ENCODE data around the gene C16orf82. TPM values are rescaled to one million over a fixed set of nuclear protein-coding genes. Genes with fewer than 3 reads are reported as not detected.
"Not testable (repeated sequence)": the region's sequence is repeated elsewhere in the genome, so short reads cannot be mapped to it uniquely, and the experiment has no call there.

The C16orf82 gene
- total RNA-seq, 1 donor from 2014 or later: not detected

DNA sequence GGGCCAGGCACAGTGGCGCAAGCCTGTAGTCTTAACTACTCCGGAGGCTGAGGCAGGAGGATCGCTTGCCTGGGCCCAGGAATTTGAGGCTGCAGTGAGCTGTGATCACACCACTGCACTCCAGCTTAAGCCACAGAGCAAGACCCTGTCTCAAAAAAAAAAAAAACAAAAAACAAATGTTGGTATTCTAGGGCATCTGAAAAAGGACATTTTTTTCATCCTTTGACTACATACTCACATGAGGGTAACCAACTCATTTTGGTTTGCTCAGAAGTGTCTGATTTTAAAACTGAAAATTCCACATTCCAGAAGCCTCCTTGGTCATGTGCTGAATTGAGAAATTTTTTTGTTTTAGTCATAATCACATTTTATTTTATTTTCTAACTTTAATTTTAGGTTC, 12.7 kb upstream of the C16orf82 start:
- Mint-ChIP-seq H3K27ac (no peak overlapping the region), H3K27me3 (ENCODE audit: insufficient read depth) (no peaks in the 10 kb centered on the region), H3K4me3 (no peak overlapping the region), H3K36me3 (ENCODE audit: low read depth) (no peaks in the 10 kb centered on the region), H3K4me1 (ENCODE audit: low read depth) (no peaks in the 10 kb centered on the region), H3K9me3 (no peaks in the 10 kb centered on the region)
- no peak for DNase-seq (ENCODE audit: low spot score)
- intact Hi-C loops (cut with micrococcal nuclease): no loop called here

DNA sequence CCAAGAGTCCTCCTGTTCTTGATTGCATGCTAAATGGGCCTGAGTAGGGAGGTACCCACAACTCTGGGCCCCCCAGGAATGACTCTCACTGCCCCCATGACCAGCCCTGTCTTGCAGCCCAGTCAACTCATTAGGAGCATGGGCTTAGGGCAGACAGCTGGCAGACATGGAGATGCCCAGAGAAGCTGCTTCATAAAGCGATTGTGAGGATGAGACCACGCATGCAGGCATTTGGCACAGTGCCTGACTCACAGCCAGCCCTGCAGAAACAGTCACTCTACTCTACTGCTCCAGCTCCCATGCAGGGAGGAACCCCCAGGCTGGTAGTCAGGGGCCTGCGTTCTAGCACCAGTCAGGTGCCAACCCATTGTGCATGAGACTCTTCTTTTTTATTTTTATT, 8.4 kb upstream of the C16orf82 start:
- Mint-ChIP-seq H3K27ac (no peak overlapping the region), H3K9me3 (no peaks in the 10 kb centered on the region), H3K36me3 (ENCODE audit: low read depth) (no peaks in the 10 kb centered on the region), H3K4me3 (no peak overlapping the region), H3K4me1 (ENCODE audit: low read depth) (no peaks in the 10 kb centered on the region), H3K27me3 (ENCODE audit: insufficient read depth) (no peaks in the 10 kb centered on the region)
- DNase-seq (ENCODE audit: low spot score): no peak
- intact Hi-C loops (cut with micrococcal nuclease): no loop called here

GRCh38 chr16:27070776-27071175, 4.0 kb downstream of the C16orf82 start:
- H3K27ac Mint-ChIP-seq: no peak overlapping the region
- H3K4me1 Mint-ChIP-seq (ENCODE audit: low read depth): no peaks in the 10 kb centered on the region

DNA sequence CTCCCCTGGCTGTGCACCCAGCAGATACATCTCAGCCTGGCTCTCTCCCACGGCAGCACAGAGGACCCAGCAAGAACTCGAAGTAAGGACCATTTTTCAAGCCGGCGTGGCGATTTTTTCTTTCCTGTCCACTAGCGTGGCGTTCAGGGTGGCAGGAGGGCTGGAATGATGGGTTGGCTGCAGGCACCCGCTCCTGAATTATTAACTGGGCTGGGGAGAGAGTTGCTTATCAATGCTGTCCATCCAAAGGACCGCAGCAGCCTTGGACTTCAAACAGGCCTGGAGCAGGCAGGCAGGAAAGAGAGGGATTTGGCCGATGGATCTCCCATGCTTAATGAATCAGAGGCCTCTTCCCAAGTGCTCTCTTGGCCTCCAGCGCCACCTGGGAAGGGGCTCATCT, 7.0 kb downstream of the C16orf82 start:
- Mint-ChIP-seq H3K36me3 (ENCODE audit: low read depth) (no peaks in the 10 kb centered on the region), H3K27me3 (ENCODE audit: insufficient read depth) (peaks cover 5% of the 10 kb centered on the region), H3K9me3 (peaks cover 6% of the 10 kb centered on the region), H3K27ac (no peak overlapping the region), H3K4me1 (ENCODE audit: low read depth) (no peaks in the 10 kb centered on the region), H3K4me3 (no peak overlapping the region)
- no peak for DNase-seq (ENCODE audit: low spot score)
- intact Hi-C loops (cut with micrococcal nuclease): no loop called here

More at GRCh38 chr16:27070776-27071175, 4.0 kb downstream of the C16orf82 start:
- H3K9me3 Mint-ChIP-seq: no peaks in the 10 kb centered on the region
- no peaks in the 10 kb centered on the region for H3K36me3 Mint-ChIP-seq (ENCODE audit: low read depth)
- H3K4me3 Mint-ChIP-seq: no peak overlapping the region
- H3K27me3 Mint-ChIP-seq (ENCODE audit: insufficient read depth): peaks cover 4% of the 10 kb centered on the region
- intact Hi-C loops (cut with micrococcal nuclease): no loop called here
- no peak for DNase-seq (ENCODE audit: low spot score)

DNA sequence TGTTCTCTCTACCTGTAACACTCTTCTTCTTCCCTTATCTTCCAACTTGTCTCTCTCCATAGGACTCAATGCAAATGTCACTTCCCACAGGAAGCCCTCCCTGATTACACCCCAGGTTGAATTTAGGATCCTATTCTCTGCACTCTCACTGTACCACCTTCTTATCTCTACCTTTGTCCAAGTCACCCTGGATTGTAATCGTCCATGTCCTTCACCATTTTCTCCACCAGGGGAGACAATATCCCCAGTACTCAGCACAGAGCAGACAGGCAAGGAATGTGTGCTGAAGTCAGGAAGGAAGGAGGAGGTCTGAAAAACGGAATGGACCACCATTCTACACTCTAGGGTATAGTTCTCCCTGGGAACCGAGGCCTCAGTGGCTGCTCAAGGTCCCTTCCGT, 14.2 kb downstream of the C16orf82 start:
- peaks cover 4% of the 10 kb centered on the region for H3K27me3 Mint-ChIP-seq (ENCODE audit: insufficient read depth)
- intact Hi-C loops (cut with micrococcal nuclease): no loop called here
- H3K27ac Mint-ChIP-seq: no peak overlapping the region
- no peaks in the 10 kb centered on the region for H3K36me3 Mint-ChIP-seq (ENCODE audit: low read depth)
- DNase-seq (ENCODE audit: low spot score): no peak
- H3K9me3 Mint-ChIP-seq: peaks cover 5% of the 10 kb centered on the region
- no peak overlapping the region for H3K4me3 Mint-ChIP-seq
- no peaks in the 10 kb centered on the region for H3K4me1 Mint-ChIP-seq (ENCODE audit: low read depth)

- H3K27ac Mint-ChIP-seq: no peak overlapping the region
- H3K9me3 Mint-ChIP-seq: no peaks in the 10 kb centered on the region
- DNase-seq (ENCODE audit: low spot score): no peak
- H3K4me3 Mint-ChIP-seq: no peak overlapping the region
- H3K4me1 Mint-ChIP-seq (ENCODE audit: low read depth): no peaks in the 10 kb centered on the region
- intact Hi-C loops (cut with micrococcal nuclease): no loop called here
- peaks cover 7% of the 10 kb centered on the region for H3K27me3 Mint-ChIP-seq (ENCODE audit: insufficient read depth)
- no peaks in the 10 kb centered on the region for H3K36me3 Mint-ChIP-seq (ENCODE audit: low read depth)
Observed at GRCh38 chr16:27083861-27084261, 17.1 kb downstream of the C16orf82 start.

- no peak for DNase-seq (ENCODE audit: low spot score)
- Mint-ChIP-seq H3K9me3 (no peaks in the 10 kb centered on the region), H3K4me3 (no peak overlapping the region), H3K27ac (no peak overlapping the region), H3K36me3 (ENCODE audit: low read depth) (no peaks in the 10 kb centered on the region), H3K4me1 (ENCODE audit: low read depth) (no peaks in the 10 kb centered on the region), H3K27me3 (ENCODE audit: insufficient read depth) (peaks cover 7% of the 10 kb centered on the region)
- intact Hi-C loops (cut with micrococcal nuclease): no loop called here
Observed at GRCh38 chr16:27084307-27085028, 17.7 kb downstream of the C16orf82 start.

GRCh38 chr16:27085182-27085581, 18.5 kb downstream of the C16orf82 start:
- H3K4me3 Mint-ChIP-seq: no peak overlapping the region
- no peaks in the 10 kb centered on the region for H3K36me3 Mint-ChIP-seq (ENCODE audit: low read depth)
- no peak overlapping the region for H3K27ac Mint-ChIP-seq
- peaks cover 10% of the 10 kb centered on the region for H3K27me3 Mint-ChIP-seq (ENCODE audit: insufficient read depth)
- DNase-seq (ENCODE audit: low spot score): no peak
- intact Hi-C loops (cut with micrococcal nuclease): no loop called here
- no peaks in the 10 kb centered on the region for H3K4me1 Mint-ChIP-seq (ENCODE audit: low read depth)
- no peaks in the 10 kb centered on the region for H3K9me3 Mint-ChIP-seq

DNA sequence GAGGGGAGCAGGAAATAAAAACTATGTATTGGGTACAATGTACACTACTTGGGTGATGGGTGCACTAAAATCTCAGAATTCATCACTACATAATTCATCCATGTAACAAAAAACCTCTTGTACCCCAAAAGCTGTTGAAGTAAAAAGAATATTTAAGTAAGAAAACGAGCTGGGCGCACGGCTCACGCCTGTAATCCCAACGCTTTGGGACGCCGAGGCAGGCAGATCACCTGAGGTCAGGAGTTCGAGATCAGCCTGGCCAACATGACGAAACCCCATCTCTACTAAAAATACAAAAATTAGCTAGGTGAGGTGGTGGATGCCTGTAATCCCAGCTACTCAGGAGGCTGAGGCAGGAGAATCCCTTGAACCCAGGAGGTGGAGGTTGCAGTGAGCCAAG, 19.3 kb downstream of the C16orf82 start:
- H3K4me3 Mint-ChIP-seq; H3K27ac Mint-ChIP-seq; DNase-seq (ENCODE audit: low spot score); H3K9me3 Mint-ChIP-seq; intact Hi-C loops (cut with micrococcal nuclease); H3K4me1 Mint-ChIP-seq (ENCODE audit: low read depth); H3K36me3 Mint-ChIP-seq (ENCODE audit: low read depth): not testable (repeated sequence)
- H3K27me3 Mint-ChIP-seq (ENCODE audit: insufficient read depth): peaks cover 11% of the 10 kb centered on the region

GRCh38 chr16:27088216-27088615, 21.5 kb downstream of the C16orf82 start:
- Mint-ChIP-seq H3K27me3 (ENCODE audit: insufficient read depth) (peaks cover 19% of the 10 kb centered on the region), H3K4me3 (no peak overlapping the region), H3K4me1 (ENCODE audit: low read depth) (no peaks in the 10 kb centered on the region), H3K36me3 (ENCODE audit: low read depth) (no peaks in the 10 kb centered on the region), H3K9me3 (no peaks in the 10 kb centered on the region), H3K27ac (no peak overlapping the region)
- DNase-seq (ENCODE audit: low spot score): no peak
- intact Hi-C loops (cut with micrococcal nuclease): no loop called here

GRCh38 chr16:27096375-27096774, 29.6 kb downstream of the C16orf82 start:
- no peaks in the 10 kb centered on the region for H3K9me3 Mint-ChIP-seq
- H3K4me3 Mint-ChIP-seq: no peak overlapping the region

DNA sequence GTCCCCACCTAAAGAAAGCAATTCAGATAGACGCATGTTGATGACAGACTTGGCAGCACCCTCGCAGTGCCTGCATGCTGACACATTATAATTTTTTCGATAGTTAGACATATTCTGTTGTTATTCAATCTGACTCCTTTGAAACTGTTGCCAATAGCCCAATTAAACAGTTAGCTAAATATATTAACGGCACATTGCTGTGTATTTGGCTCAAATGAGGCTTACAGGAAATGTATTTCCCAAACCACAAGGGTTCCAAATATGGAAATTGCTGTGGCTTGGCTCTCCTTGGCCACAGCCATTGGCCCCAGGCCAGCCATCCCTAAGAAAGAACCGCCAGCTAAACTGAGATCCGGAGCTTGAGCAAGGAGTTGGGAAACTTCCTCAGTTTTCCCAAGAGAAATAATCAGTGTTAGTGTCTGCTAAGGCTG, 31.1 kb downstream of the C16orf82 start:
- Mint-ChIP-seq H3K9me3 (no peaks in the 10 kb centered on the region), H3K4me3 (no peak overlapping the region), H3K4me1 (ENCODE audit: low read depth) (no peaks in the 10 kb centered on the region), H3K27ac (no peak overlapping the region), H3K36me3 (ENCODE audit: low read depth) (no peaks in the 10 kb centered on the region), H3K27me3 (ENCODE audit: insufficient read depth) (peaks cover 12% of the 10 kb centered on the region)
- intact Hi-C loops (cut with micrococcal nuclease): no loop called here
- DNase-seq (ENCODE audit: low spot score): no peak

More at GRCh38 chr16:27096375-27096774, 29.6 kb downstream of the C16orf82 start:
- DNase-seq (ENCODE audit: low spot score): no peak
- peaks cover 19% of the 10 kb centered on the region for H3K27me3 Mint-ChIP-seq (ENCODE audit: insufficient read depth)
- no peak overlapping the region for H3K27ac Mint-ChIP-seq
- no peaks in the 10 kb centered on the region for H3K36me3 Mint-ChIP-seq (ENCODE audit: low read depth)
- no peaks in the 10 kb centered on the region for H3K4me1 Mint-ChIP-seq (ENCODE audit: low read depth)
- intact Hi-C loops (cut with micrococcal nuclease): no loop called here

DNA sequence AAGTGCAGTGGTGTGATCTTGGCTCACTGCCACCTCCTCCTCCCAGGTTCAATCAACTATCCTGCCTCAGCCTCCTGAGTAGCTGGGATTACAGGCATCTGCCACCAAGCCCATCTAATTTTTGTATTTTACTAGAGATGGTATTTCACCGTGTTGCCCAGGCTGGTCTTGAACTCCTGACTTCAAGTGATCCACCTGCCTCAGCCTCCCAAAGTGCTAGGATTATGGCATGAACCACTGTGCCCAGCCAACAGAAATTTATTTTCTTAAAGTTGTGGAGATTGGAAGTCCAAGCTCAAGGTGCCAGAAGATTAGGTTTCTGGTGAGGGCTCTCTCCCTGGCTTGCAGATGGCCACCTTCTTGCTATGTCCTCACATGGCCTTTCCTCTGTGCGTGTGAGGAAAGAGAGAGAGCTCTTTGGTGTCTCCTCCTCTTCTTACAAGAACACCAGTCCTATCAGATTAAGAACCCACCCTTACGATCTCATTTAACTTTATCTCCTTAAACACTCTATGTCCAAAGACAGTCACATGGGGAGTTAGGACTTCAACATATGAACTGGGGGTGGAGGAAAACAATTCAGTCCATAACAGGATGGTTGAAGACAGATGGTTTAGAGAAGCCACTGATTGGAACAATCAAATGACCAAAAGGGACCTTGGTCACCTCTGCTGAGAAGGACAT, 31.8 kb downstream of the C16orf82 start:
- Mint-ChIP-seq H3K4me1 (ENCODE audit: low read depth) (no peaks in the 10 kb centered on the region), H3K27ac (no peak overlapping the region)
- intact Hi-C loops (cut with micrococcal nuclease): no loop called here

More for the DNA sequence above, 31.8 kb downstream of the C16orf82 start:
- Mint-ChIP-seq H3K27me3 (ENCODE audit: insufficient read depth) (peaks cover 9% of the 10 kb centered on the region), H3K9me3 (no peaks in the 10 kb centered on the region), H3K4me3 (no peak overlapping the region), H3K36me3 (ENCODE audit: low read depth) (no peaks in the 10 kb centered on the region)
- no peak for DNase-seq (ENCODE audit: low spot score)

All from activated T-helper 1 cell treated with anti-CD3 and anti-CD28 coated beads, Interleukin-12 subunit alpha, Interleukin-12 subunit beta, Interleukin-2, Interleukin-4 antibody, amounts not matched to agents 30 ng/mL and 10 ng/mL and 1 ng/mL, durations not matched to agents 14 hours and 24 hours and 36 hours (primary cell).